SK-N-SH (cell line): ENCODE measurements around the gene AGFG2. TPM values are rescaled to one million over a fixed set of nuclear protein-coding genes. Genes with fewer than 3 reads are reported as not detected.

Source experiments
- CTCF ChIA-PET: fragments of 300-600, 350-600 bp; formaldehyde crosslinking; extraction: SDS; loops from one replicate; lab custom pipeline; 2021; lab: Yijun Ruan, JAX
- POLR2A ChIA-PET: fragments of 350-600 bp; sonication (Branson Sonifier 250); formaldehyde crosslinking; extraction: SDS; loops from one replicate; lab custom pipeline; 2020; ENCODE audit warnings: antibody characterized with exemption, inconsistent platforms; lab: Yijun Ruan, JAX
- DNase-seq: peaks from one replicate; pipeline ENCODE4 v3.0.0; 2012
- H2AFZ ChIP-seq: fragments of 200-600 bp; sonication (generic); 2 replicates; pipeline ENCODE4 v1.8.1; 2016; ENCODE audit warnings: antibody characterized with exemption, mild to moderate bottlenecking, low read depth
- H3F3A ChIP-seq: fragments of 200-600 bp; sonication (generic); replicated peaks from 2 replicates; pipeline ENCODE3; 2016; ENCODE audit warnings: antibody characterized with exemption, mild to moderate bottlenecking; ENCODE audit not compliant: insufficient read depth
- H3K27ac ChIP-seq, 2 experiments: fragments of 200-500 bp in 1 of 2; fragments of 200-600 bp in 1 of 2; sonication (Bioruptor generic) in 1 of 2; sonication (generic), shearing (Covaris generic) in 1 of 2; 2 replicates each; pipeline versions ENCODE4 v1.5.1 to v1.6.1; 2014 to 2016; ENCODE audit warnings: low read depth in 2 of 2, inconsistent platforms in 1 of 2, low read length in 1 of 2, mild to moderate bottlenecking in 1 of 2, mixed read lengths in 1 of 2
- H3K27me3 ChIP-seq: fragments of 200-600 bp; sonication (generic), shearing (Covaris generic); 2 replicates; pipeline ENCODE4 v1.6.1; 2016; ENCODE audit warnings: mixed run types; ENCODE audit not compliant: insufficient read depth
- H3K36me3 ChIP-seq, 2 experiments: fragments of 200-500 bp in 1 of 2; fragments of 200-600 bp in 1 of 2; sonication (Bioruptor generic) in 1 of 2; sonication (generic) in 1 of 2; replicated peaks in 1 of 2; 2 replicates each; pipeline versions ENCODE3 to v1.5.1; 2014 to 2016; ENCODE audit warnings: low read length in 1 of 2, mild to moderate bottlenecking in 1 of 2; ENCODE audit not compliant: insufficient read depth in 2 of 2, control insufficient read depth in 1 of 2
- H3K4me1 ChIP-seq, 2 experiments: fragments of 200-500 bp in 1 of 2; fragments of 200-600 bp in 1 of 2; sonication (Bioruptor generic) in 1 of 2; sonication (generic), shearing (Covaris generic) in 1 of 2; 2 replicates each; pipeline versions ENCODE4 v1.5.1 to v1.6.1; 2014 to 2016; ENCODE audit warnings: low read depth in 1 of 2, low read length in 1 of 2, mixed run types in 1 of 2; ENCODE audit not compliant: insufficient read depth in 2 of 2, control insufficient read depth in 1 of 2
- H3K4me2 ChIP-seq: fragments of 200-600 bp; sonication (generic), shearing (Covaris generic); 2 replicates; pipeline ENCODE4 v1.6.1; 2017; ENCODE audit warnings: mixed run types
- H3K4me3 ChIP-seq, 2 experiments: fragments of 200-500 bp in 1 of 2; fragments of 200-600 bp in 1 of 2; sonication (Bioruptor generic) in 1 of 2; sonication (generic), shearing (Covaris generic) in 1 of 2; 2 replicates each; pipeline versions ENCODE4 v1.5.1 to v1.8.1; 2014 to 2016; ENCODE audit warnings: low read depth in 2 of 2, inconsistent platforms in 1 of 2, low read length in 1 of 2, mild to moderate bottlenecking in 1 of 2, mixed read lengths in 1 of 2, moderate library complexity in 1 of 2
- H3K79me2 ChIP-seq: fragments of 200-600 bp; sonication (generic); 2 replicates; pipeline ENCODE4 v1.8.1; 2017; ENCODE audit warnings: mild to moderate bottlenecking; ENCODE audit not compliant: insufficient read depth
- H3K9ac ChIP-seq: fragments of 200-600 bp; sonication (generic); 2 replicates; pipeline ENCODE4 v1.6.1; 2017; ENCODE audit warnings: mixed run types
- H3K9me2 ChIP-seq: fragments of 200-600 bp; sonication (generic); 2 replicates; pipeline ENCODE4 v1.6.1; 2017; ENCODE audit warnings: mixed run types
- H3K9me3 ChIP-seq: fragments of 200-600 bp; sonication (generic); 2 replicates; pipeline ENCODE4 v1.6.1; 2017; ENCODE audit warnings: mixed run types, mild to moderate bottlenecking, moderate library complexity
- H4K20me1 ChIP-seq: fragments of 200-600 bp; sonication (generic); 2 replicates; pipeline ENCODE4 v1.6.1; 2017; ENCODE audit warnings: mild to moderate bottlenecking, mixed run types; ENCODE audit not compliant: insufficient read depth
- ELF1 ChIP-seq: IDR thresholded peaks from 2 replicates; pipeline ENCODE4 v1.4.0; 2012
- EP300 ChIP-seq, 2 experiments: IDR thresholded peaks; 2 replicates each; pipeline versions ENCODE4 v1.4.0 to v1.6.1; 2012; ENCODE audit warnings: borderline replicate concordance in 1 of 2, low read depth in 1 of 2, low read length in 1 of 2
- IRF3 ChIP-seq: fragments of 150-350 bp; IDR thresholded peaks from 2 replicates; pipeline ENCODE4 v1.6.1; 2016; ENCODE audit warnings: mild to moderate bottlenecking, low read depth, low read length
- MAX ChIP-seq: IDR thresholded peaks from 2 replicates; pipeline ENCODE4 v1.4.0; 2012; ENCODE audit warnings: low read depth
- RAD21 ChIP-seq: IDR thresholded peaks from 2 replicates; pipeline ENCODE4 v1.6.1; 2012; ENCODE audit warnings: mild to moderate bottlenecking, low read length
- RCOR1 ChIP-seq: fragments of 150-350 bp; IDR thresholded peaks from 2 replicates; pipeline ENCODE4 v1.6.1; 2017; ENCODE audit warnings: antibody characterized with exemption, low read length
- RXRA ChIP-seq: IDR thresholded peaks from 2 replicates; pipeline ENCODE4 v1.4.0; 2012; ENCODE audit warnings: low read depth, mild to moderate bottlenecking, borderline replicate concordance
- SIN3A ChIP-seq: IDR thresholded peaks from 2 replicates; pipeline ENCODE4 v1.6.1; 2012; ENCODE audit warnings: low read depth, mild to moderate bottlenecking, low read length, moderate library complexity, borderline replicate concordance
- SMC3 ChIP-seq: IDR thresholded peaks from 2 replicates; pipeline ENCODE4 v1.6.1; 2012; ENCODE audit warnings: low read depth, low read length, improper control_type of control experiment
- TCF12 ChIP-seq: IDR thresholded peaks from 2 replicates; pipeline ENCODE4 v1.4.0; 2012
- WGBS: methylation state at CpG from one replicate; pipeline ENCODE4 v1.1.6; 2017; ENCODE audit warnings: low lambda C conversion rate; 5-methylcytosine and 5-hydroxymethylcytosine counted together
- polyA plus RNA-seq, 3 experiments: library from polyadenylated mRNA; depleted of rRNA; stranded (reverse); fragments of >200 nt; gene quantifications; 2 replicates each; pipeline ENCODE4 v1.2.3, GENCODE V29; 2012

AGFG2 gene
- polyA plus RNA-seq, 1 of the 3 experiments (the other 2 are of a cell fraction), result 23.1 TPM

DNA sequence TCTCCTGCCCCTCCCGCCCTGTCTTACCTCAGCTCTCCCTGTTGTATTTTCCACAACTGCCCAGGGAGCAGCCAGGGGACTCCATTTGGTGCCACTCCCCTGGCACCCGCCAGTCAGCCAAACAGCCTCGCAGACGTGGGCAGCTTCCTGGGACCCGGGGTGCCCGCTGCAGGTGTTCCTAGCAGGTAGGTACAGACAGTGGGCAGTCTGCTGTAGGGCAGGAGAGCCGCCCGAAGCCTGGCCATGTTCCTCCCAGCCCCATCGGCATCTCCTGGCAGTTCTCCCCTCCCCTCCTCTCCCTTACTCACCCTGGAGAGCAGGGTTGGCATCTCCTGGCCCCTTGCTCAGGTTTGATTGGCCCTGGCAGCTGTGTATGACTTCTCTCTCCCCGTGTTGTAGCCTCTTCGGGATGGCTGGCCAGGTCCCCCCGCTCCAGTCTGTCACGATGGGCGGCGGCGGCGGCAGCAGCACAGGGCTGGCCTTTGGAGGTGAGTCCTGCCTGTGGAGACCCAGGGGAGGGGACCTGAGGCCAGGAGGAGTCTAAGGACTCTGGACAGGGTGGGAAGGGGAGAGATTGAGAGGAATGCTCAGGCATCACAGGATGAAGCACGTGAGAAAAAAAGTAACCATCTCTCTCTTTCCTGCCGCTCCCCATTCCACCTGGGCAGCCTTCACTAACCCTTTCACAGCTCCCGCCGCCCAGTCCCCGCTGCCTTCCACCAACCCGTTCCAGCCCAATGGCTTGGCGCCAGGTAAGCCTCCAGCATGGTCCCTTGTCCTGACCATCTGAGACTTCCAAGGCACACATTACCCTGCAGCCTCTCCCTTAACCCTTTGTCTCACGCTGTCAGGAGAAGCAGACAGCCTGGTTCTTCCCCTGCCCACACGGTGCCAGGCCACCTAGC, 23.4 kb downstream of the AGFG2 start:
- ChIA-PET CTCF (interaction anchor here (0.6 to 16.6 kb wide), 18 partner anchors 9 to 290 kb away, joined by 3 to 398 read pairs (median 23); partner anchors contain the start of genes AGFG2, FBXO24, GIGYF1 and LRCH4), POLR2A (no interaction called here)
- H3K9me3 ChIP-seq, result no peaks in the 10 kb centered on the region
- H2AFZ ChIP-seq, result no peak overlapping the region
- no peaks in the 10 kb centered on the region for H4K20me1 ChIP-seq
- no peaks in the 10 kb centered on the region for H3K79me2 ChIP-seq
- TF ChIP-seq TCF12 (no peak), RCOR1 (no peak), SIN3A (no peak), ELF1 (no peak), IRF3 (no peak), EP300 (IDR thresholded peaks at IDR 0.05; ENCODE audit: borderline replicate concordance in 1 of 2, low read depth in 1 of 2, low read length in 1 of 2) (no peak), MAX (no peak)
- peaks cover 9% of the 10 kb centered on the region for H3F3A ChIP-seq
- H3K4me2 ChIP-seq, result no peak overlapping the region
- H3K9me2 ChIP-seq, result no peaks in the 10 kb centered on the region
- H3K27ac ChIP-seq, result no peak overlapping the region
- no peak overlapping the region for H3K9ac ChIP-seq
- WGBS, result 90% methylated on average over 26 of the region's 26 CpGs
- no peak overlapping the region for H3K4me3 ChIP-seq
- H3K27me3 ChIP-seq, result no peaks in the 10 kb centered on the region
- H3K4me1 ChIP-seq, result peaks cover 0 to 13% of the 10 kb centered on the region in 2 experiments; a peak in 1 of 4 replicates
- peak; percentile 17 for DNase-seq
- H3K36me3 ChIP-seq, result peaks cover 0 to 3% of the 10 kb centered on the region in 2 experiments

DNA sequence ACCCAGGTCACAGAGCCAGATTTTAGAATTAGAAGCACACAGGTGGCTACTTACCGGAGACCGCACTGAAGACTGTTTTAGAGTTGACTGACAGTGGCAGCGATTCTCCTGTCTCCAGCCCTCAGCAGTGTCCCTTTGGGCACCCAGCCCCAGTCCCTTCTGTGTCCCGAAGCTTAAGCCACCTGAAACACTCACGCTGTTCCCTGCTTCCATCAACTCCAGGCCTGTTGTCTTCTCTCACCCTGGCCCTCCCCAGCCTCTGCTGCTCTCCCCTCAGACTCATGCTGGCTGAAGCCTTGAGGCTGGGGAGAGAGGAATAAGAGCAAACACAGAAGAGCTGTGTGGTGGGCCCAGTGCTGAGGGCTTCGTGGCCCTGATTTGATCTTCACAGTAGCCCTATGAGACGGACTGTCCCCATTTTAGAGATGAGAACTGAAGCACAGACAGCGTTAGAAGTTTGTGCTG, 24.1 kb downstream of the AGFG2 start:
- Histone ChIP-seq H3K79me2 (no peaks in the 10 kb centered on the region), H3F3A (peaks cover 9% of the 10 kb centered on the region), H3K9me2 (no peaks in the 10 kb centered on the region), H3K4me3 (no peak overlapping the region), H3K9ac (no peak overlapping the region), H2AFZ (no peak overlapping the region), H4K20me1 (no peaks in the 10 kb centered on the region), H3K36me3 (peaks cover 0 to 3% of the 10 kb centered on the region in 2 experiments), H3K4me1 (peaks cover 0 to 20% of the 10 kb centered on the region in 2 experiments; a peak in 1 of 4 replicates), H3K4me2 (no peak overlapping the region), H3K27ac (no peak overlapping the region), H3K27me3 (no peaks in the 10 kb centered on the region), H3K9me3 (no peaks in the 10 kb centered on the region)
- DNase-seq, result no peak
- WGBS, result 78% methylated on average over 8 of the region's 8 CpGs
- CTCF ChIA-PET, result interaction anchor here (0.6 to 16.6 kb wide), 41 partner anchors 9 to 289 kb away, joined by 3 to 398 read pairs (median 6); partner anchors contain the start of genes AGFG2, FBXO24, GIGYF1 and LRCH4
- TF ChIP-seq RAD21 (no peak), SMC3 (no peak), EP300 (IDR thresholded peaks at IDR 0.05; ENCODE audit: borderline replicate concordance in 1 of 2, low read depth in 1 of 2, low read length in 1 of 2) (no peak), RXRA (no peak)
- POLR2A ChIA-PET, result interaction anchor here (1.5 kb wide), 1 partner anchor 22 kb away, joined by 3 read pairs; no protein-coding TSS in a partner anchor
